SK-N-SH (cell line): ENCODE data around the gene OBP2A. TPM values are rescaled to one million over a fixed set of nuclear protein-coding genes. Genes with fewer than 3 reads are reported as not detected.

Source experiments
- CTCF ChIA-PET: fragments of 300-600, 350-600 bp; formaldehyde crosslinking; extraction: SDS; loops from one replicate; lab custom pipeline; 2021; lab: Yijun Ruan, JAX
- POLR2A ChIA-PET: fragments of 350-600 bp; sonication (Branson Sonifier 250); formaldehyde crosslinking; extraction: SDS; loops from one replicate; lab custom pipeline; 2020; ENCODE audit warnings: antibody characterized with exemption, inconsistent platforms; lab: Yijun Ruan, JAX
- DNase-seq: peaks from one replicate; pipeline ENCODE4 v3.0.0; 2012
- H2AFZ ChIP-seq: fragments of 200-600 bp; sonication (generic); 2 replicates; pipeline ENCODE4 v1.8.1; 2016; ENCODE audit warnings: antibody characterized with exemption, mild to moderate bottlenecking, low read depth
- H3F3A ChIP-seq: fragments of 200-600 bp; sonication (generic); replicated peaks from 2 replicates; pipeline ENCODE3; 2016; ENCODE audit warnings: antibody characterized with exemption, mild to moderate bottlenecking; ENCODE audit not compliant: insufficient read depth
- H3K27ac ChIP-seq, 2 experiments: fragments of 200-500 bp in 1 of 2; fragments of 200-600 bp in 1 of 2; sonication (Bioruptor generic) in 1 of 2; sonication (generic), shearing (Covaris generic) in 1 of 2; 2 replicates each; pipeline versions ENCODE4 v1.5.1 to v1.6.1; 2014 to 2016; ENCODE audit warnings: low read depth in 2 of 2, inconsistent platforms in 1 of 2, low read length in 1 of 2, mild to moderate bottlenecking in 1 of 2, mixed read lengths in 1 of 2
- H3K27me3 ChIP-seq: fragments of 200-600 bp; sonication (generic), shearing (Covaris generic); 2 replicates; pipeline ENCODE4 v1.6.1; 2016; ENCODE audit warnings: mixed run types; ENCODE audit not compliant: insufficient read depth
- H3K36me3 ChIP-seq, 2 experiments: fragments of 200-500 bp in 1 of 2; fragments of 200-600 bp in 1 of 2; sonication (Bioruptor generic) in 1 of 2; sonication (generic) in 1 of 2; replicated peaks in 1 of 2; 2 replicates each; pipeline versions ENCODE3 to v1.5.1; 2014 to 2016; ENCODE audit warnings: low read length in 1 of 2, mild to moderate bottlenecking in 1 of 2; ENCODE audit not compliant: insufficient read depth in 2 of 2, control insufficient read depth in 1 of 2
- H3K4me1 ChIP-seq, 2 experiments: fragments of 200-500 bp in 1 of 2; fragments of 200-600 bp in 1 of 2; sonication (Bioruptor generic) in 1 of 2; sonication (generic), shearing (Covaris generic) in 1 of 2; 2 replicates each; pipeline versions ENCODE4 v1.5.1 to v1.6.1; 2014 to 2016; ENCODE audit warnings: low read depth in 1 of 2, low read length in 1 of 2, mixed run types in 1 of 2; ENCODE audit not compliant: insufficient read depth in 2 of 2, control insufficient read depth in 1 of 2
- H3K4me2 ChIP-seq: fragments of 200-600 bp; sonication (generic), shearing (Covaris generic); 2 replicates; pipeline ENCODE4 v1.6.1; 2017; ENCODE audit warnings: mixed run types
- H3K4me3 ChIP-seq, 2 experiments: fragments of 200-500 bp in 1 of 2; fragments of 200-600 bp in 1 of 2; sonication (Bioruptor generic) in 1 of 2; sonication (generic), shearing (Covaris generic) in 1 of 2; 2 replicates each; pipeline versions ENCODE4 v1.5.1 to v1.8.1; 2014 to 2016; ENCODE audit warnings: low read depth in 2 of 2, inconsistent platforms in 1 of 2, low read length in 1 of 2, mild to moderate bottlenecking in 1 of 2, mixed read lengths in 1 of 2, moderate library complexity in 1 of 2
- H3K79me2 ChIP-seq: fragments of 200-600 bp; sonication (generic); 2 replicates; pipeline ENCODE4 v1.8.1; 2017; ENCODE audit warnings: mild to moderate bottlenecking; ENCODE audit not compliant: insufficient read depth
- H3K9ac ChIP-seq: fragments of 200-600 bp; sonication (generic); 2 replicates; pipeline ENCODE4 v1.6.1; 2017; ENCODE audit warnings: mixed run types
- H3K9me2 ChIP-seq: fragments of 200-600 bp; sonication (generic); 2 replicates; pipeline ENCODE4 v1.6.1; 2017; ENCODE audit warnings: mixed run types
- H3K9me3 ChIP-seq: fragments of 200-600 bp; sonication (generic); 2 replicates; pipeline ENCODE4 v1.6.1; 2017; ENCODE audit warnings: mixed run types, mild to moderate bottlenecking, moderate library complexity
- H4K20me1 ChIP-seq: fragments of 200-600 bp; sonication (generic); 2 replicates; pipeline ENCODE4 v1.6.1; 2017; ENCODE audit warnings: mild to moderate bottlenecking, mixed run types; ENCODE audit not compliant: insufficient read depth
- CTCF ChIP-seq: fragments of 200-600 bp; sonication (generic); IDR thresholded peaks from 2 replicates; pipeline ENCODE4 v1.6.1; 2017; ENCODE audit warnings: antibody characterized with exemption, mild to moderate bottlenecking, moderate library complexity
- ELF1 ChIP-seq: IDR thresholded peaks from 2 replicates; pipeline ENCODE4 v1.4.0; 2012
- EP300 ChIP-seq, 2 experiments: IDR thresholded peaks; 2 replicates each; pipeline versions ENCODE4 v1.4.0 to v1.6.1; 2012; ENCODE audit warnings: borderline replicate concordance in 1 of 2, low read depth in 1 of 2, low read length in 1 of 2
- FOSL2 ChIP-seq: IDR thresholded peaks from 2 replicates; pipeline ENCODE4 v1.4.0; 2012; ENCODE audit warnings: low read depth, mild to moderate bottlenecking, moderate library complexity, borderline replicate concordance
- FOXJ3 ChIP-seq: sonication (generic); formaldehyde crosslinking; IDR thresholded peaks from 2 replicates; pipeline ENCODE4 v1.5.1; 2020; ENCODE audit warnings: mild to moderate bottlenecking, missing genetic modification reagents
- FOXM1 ChIP-seq: IDR thresholded peaks from 2 replicates; pipeline ENCODE4 v1.4.0; 2012; ENCODE audit warnings: low read depth, mild to moderate bottlenecking
- GATA2 ChIP-seq: sonication (generic); formaldehyde crosslinking; IDR thresholded peaks from 2 replicates; pipeline ENCODE4 v1.5.0; 2020; ENCODE audit warnings: mild to moderate bottlenecking, missing genetic modification reagents
- JUND ChIP-seq: IDR thresholded peaks from 2 replicates; pipeline ENCODE4 v1.4.0; 2012
- MEF2A ChIP-seq: IDR thresholded peaks from 2 replicates; pipeline ENCODE4 v1.4.0; 2012; ENCODE audit warnings: low read depth, borderline replicate concordance
- POLR2AphosphoS5 ChIP-seq: IDR thresholded peaks from 2 replicates; pipeline ENCODE4 v1.6.1; 2012; ENCODE audit warnings: low read depth, low read length
- RCOR1 ChIP-seq: fragments of 150-350 bp; IDR thresholded peaks from 2 replicates; pipeline ENCODE4 v1.6.1; 2017; ENCODE audit warnings: antibody characterized with exemption, low read length
- RXRA ChIP-seq: IDR thresholded peaks from 2 replicates; pipeline ENCODE4 v1.4.0; 2012; ENCODE audit warnings: low read depth, mild to moderate bottlenecking, borderline replicate concordance
- SMC3 ChIP-seq: IDR thresholded peaks from 2 replicates; pipeline ENCODE4 v1.6.1; 2012; ENCODE audit warnings: low read depth, low read length, improper control_type of control experiment
- TCF12 ChIP-seq: IDR thresholded peaks from 2 replicates; pipeline ENCODE4 v1.4.0; 2012
- TEAD4 ChIP-seq: IDR thresholded peaks from 2 replicates; pipeline ENCODE4 v1.4.0; 2012; ENCODE audit warnings: mild to moderate bottlenecking, borderline replicate concordance; ENCODE audit not compliant: insufficient read depth
- ZBTB33 ChIP-seq: IDR thresholded peaks from 2 replicates; pipeline ENCODE4 v1.4.0; 2012; ENCODE audit warnings: low read depth, borderline replicate concordance
- WGBS: methylation state at CpG from one replicate; pipeline ENCODE4 v1.1.6; 2017; ENCODE audit warnings: low lambda C conversion rate; 5-methylcytosine and 5-hydroxymethylcytosine counted together
- polyA plus RNA-seq, 3 experiments: library from polyadenylated mRNA; depleted of rRNA; stranded (reverse); fragments of >200 nt; gene quantifications; 2 replicates each; pipeline ENCODE4 v1.2.3, GENCODE V29; 2012
- TF ChIP-seq, protein P1 (sequence below): fragments of 150-350 bp; IDR thresholded peaks from 2 replicates; pipeline ENCODE4 v1.6.1; 2016; ENCODE audit warnings: mild to moderate bottlenecking, low read depth, low read length
- TF ChIP-seq, protein P2 (sequence below): IDR thresholded peaks from 2 replicates; pipeline ENCODE4 v1.6.1; 2012; ENCODE audit warnings: mild to moderate bottlenecking, low read depth, low read length, moderate library complexity
- TF ChIP-seq, protein P3 (sequence below): fragments of 150-350 bp; IDR thresholded peaks from 2 replicates; pipeline ENCODE4 v1.6.1; 2017; ENCODE audit warnings: antibody characterized with exemption, low read length, low read depth, borderline replicate concordance

OBP2A gene
- polyA plus RNA-seq, 1 of the 3 experiments (the other 2 are of a cell fraction): not detected

- no peaks in the 10 kb centered on the region for H3K9me2 ChIP-seq
- no peaks in the 10 kb centered on the region for H3K27me3 ChIP-seq
- no peaks in the 10 kb centered on the region for H4K20me1 ChIP-seq
- no peak for TF ChIP-seq ZBTB33
- TF ChIP-seq TEAD4: no peak
- no peak for TF ChIP-seq FOXJ3 (CRISPR knock-in tag)
- TF ChIP-seq RXRA: no peak
- ChIA-PET CTCF (no interaction called here), POLR2A (no interaction called here)
- no peak overlapping the region for H2AFZ ChIP-seq
- no peak overlapping the region for H3K9ac ChIP-seq
- DNase-seq: no peak
- no peaks in the 10 kb centered on the region for H3K79me2 ChIP-seq
- no peak overlapping the region for H3K4me2 ChIP-seq
- H3F3A ChIP-seq: no peaks in the 10 kb centered on the region
- H3K9me3 ChIP-seq: no peaks in the 10 kb centered on the region
- no peak overlapping the region for H3K27ac ChIP-seq
- H3K36me3 ChIP-seq: no peaks in the 10 kb centered on the region
- 60% methylated on average over 8 of the region's 17 CpGs for WGBS
- H3K4me1 ChIP-seq: no peaks in the 10 kb centered on the region
- H3K4me3 ChIP-seq: no peak overlapping the region
These were observed 16.4 kb downstream of the OBP2A start for GRCh38 chr9:135562235-135562745.

DNA sequence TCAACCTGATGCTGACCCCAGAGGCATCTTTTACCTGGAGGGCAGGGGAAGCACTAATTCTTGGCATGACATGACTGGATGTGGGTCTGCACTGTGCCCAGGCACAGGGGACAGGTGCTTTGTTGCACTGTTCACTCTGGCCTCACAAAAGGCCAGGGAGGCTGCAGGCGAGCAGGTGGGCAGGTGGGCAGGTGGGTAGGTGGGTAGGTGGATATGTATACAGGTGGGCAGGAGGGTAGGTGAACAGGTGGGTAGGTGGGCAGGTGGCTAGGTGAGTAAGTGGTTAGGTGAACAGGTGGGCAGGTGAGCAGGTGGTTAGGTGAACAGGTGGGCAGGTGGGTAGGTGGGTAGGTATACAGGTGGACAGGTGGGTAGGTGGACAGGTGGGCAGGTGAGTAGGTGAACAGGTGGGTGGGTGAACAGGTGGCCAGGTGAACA, 17.1 kb downstream of the OBP2A start:
- H4K20me1 ChIP-seq: no peaks in the 10 kb centered on the region
- POLR2A ChIA-PET: no interaction called here
- WGBS: 7% methylated on average over 1 of the region's 1 CpG
- TF ChIP-seq SMC3: no peak
- no peak for TF ChIP-seq ELF1
- TF ChIP-seq FOXM1: no peak
- no peak for TF ChIP-seq MEF2A
- TF ChIP-seq TEAD4: no peak
- no peak for TF ChIP-seq RCOR1
- TF ChIP-seq FOSL2: no peak
- no peak for TF ChIP-seq RXRA
- no peak for TF ChIP-seq FOXJ3 (CRISPR knock-in tag)
- TF ChIP-seq, protein P1, sequence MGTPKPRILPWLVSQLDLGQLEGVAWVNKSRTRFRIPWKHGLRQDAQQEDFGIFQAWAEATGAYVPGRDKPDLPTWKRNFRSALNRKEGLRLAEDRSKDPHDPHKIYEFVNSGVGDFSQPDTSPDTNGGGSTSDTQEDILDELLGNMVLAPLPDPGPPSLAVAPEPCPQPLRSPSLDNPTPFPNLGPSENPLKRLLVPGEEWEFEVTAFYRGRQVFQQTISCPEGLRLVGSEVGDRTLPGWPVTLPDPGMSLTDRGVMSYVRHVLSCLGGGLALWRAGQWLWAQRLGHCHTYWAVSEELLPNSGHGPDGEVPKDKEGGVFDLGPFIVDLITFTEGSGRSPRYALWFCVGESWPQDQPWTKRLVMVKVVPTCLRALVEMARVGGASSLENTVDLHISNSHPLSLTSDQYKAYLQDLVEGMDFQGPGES: no peak
- TF ChIP-seq GATA2 (CRISPR knock-in tag): no peak
- TF ChIP-seq, protein P2, sequence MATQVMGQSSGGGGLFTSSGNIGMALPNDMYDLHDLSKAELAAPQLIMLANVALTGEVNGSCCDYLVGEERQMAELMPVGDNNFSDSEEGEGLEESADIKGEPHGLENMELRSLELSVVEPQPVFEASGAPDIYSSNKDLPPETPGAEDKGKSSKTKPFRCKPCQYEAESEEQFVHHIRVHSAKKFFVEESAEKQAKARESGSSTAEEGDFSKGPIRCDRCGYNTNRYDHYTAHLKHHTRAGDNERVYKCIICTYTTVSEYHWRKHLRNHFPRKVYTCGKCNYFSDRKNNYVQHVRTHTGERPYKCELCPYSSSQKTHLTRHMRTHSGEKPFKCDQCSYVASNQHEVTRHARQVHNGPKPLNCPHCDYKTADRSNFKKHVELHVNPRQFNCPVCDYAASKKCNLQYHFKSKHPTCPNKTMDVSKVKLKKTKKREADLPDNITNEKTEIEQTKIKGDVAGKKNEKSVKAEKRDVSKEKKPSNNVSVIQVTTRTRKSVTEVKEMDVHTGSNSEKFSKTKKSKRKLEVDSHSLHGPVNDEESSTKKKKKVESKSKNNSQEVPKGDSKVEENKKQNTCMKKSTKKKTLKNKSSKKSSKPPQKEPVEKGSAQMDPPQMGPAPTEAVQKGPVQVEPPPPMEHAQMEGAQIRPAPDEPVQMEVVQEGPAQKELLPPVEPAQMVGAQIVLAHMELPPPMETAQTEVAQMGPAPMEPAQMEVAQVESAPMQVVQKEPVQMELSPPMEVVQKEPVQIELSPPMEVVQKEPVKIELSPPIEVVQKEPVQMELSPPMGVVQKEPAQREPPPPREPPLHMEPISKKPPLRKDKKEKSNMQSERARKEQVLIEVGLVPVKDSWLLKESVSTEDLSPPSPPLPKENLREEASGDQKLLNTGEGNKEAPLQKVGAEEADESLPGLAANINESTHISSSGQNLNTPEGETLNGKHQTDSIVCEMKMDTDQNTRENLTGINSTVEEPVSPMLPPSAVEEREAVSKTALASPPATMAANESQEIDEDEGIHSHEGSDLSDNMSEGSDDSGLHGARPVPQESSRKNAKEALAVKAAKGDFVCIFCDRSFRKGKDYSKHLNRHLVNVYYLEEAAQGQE: no peak
- no peak for TF ChIP-seq TCF12
- TF ChIP-seq JUND: no peak
- no peak for TF ChIP-seq CTCF
- no peak for TF ChIP-seq EP300 (IDR thresholded peaks at IDR 0.05; ENCODE audit: borderline replicate concordance in 1 of 2, low read depth in 1 of 2, low read length in 1 of 2)
- TF ChIP-seq, protein P3, sequence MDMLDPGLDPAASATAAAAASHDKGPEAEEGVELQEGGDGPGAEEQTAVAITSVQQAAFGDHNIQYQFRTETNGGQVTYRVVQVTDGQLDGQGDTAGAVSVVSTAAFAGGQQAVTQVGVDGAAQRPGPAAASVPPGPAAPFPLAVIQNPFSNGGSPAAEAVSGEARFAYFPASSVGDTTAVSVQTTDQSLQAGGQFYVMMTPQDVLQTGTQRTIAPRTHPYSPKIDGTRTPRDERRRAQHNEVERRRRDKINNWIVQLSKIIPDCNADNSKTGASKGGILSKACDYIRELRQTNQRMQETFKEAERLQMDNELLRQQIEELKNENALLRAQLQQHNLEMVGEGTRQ: no peak
- TF ChIP-seq POLR2AphosphoS5: no peak

More for the DNA sequence above, 17.1 kb downstream of the OBP2A start:
- no peak overlapping the region for H3K4me3 ChIP-seq
- H3F3A ChIP-seq: no peaks in the 10 kb centered on the region
- CTCF ChIA-PET: no interaction called here
- H3K4me2 ChIP-seq: no peak overlapping the region
- DNase-seq: no peak
- H3K27ac ChIP-seq: no peak overlapping the region
- H2AFZ ChIP-seq: no peak overlapping the region
- H3K36me3 ChIP-seq: no peaks in the 10 kb centered on the region
- H3K9me3 ChIP-seq: no peaks in the 10 kb centered on the region
- H3K79me2 ChIP-seq: no peaks in the 10 kb centered on the region
- no peaks in the 10 kb centered on the region for H3K9me2 ChIP-seq
- no peak overlapping the region for H3K9ac ChIP-seq
- no peaks in the 10 kb centered on the region for H3K27me3 ChIP-seq
- no peaks in the 10 kb centered on the region for H3K4me1 ChIP-seq
